IMR-90 (cell line): ENCODE results near the gene TRPM7. TPM values are rescaled to one million over a fixed set of nuclear protein-coding genes. Genes with fewer than 3 reads are reported as not detected.

Experiments used
- ATAC-seq: fragments of 200-7000 bp; cut with Tn5 transposase; 2 replicates; pipeline ENCODE4 v1.9.1; 2020; ENCODE audit warnings: low read depth, mild to moderate bottlenecking, moderate library complexity
- BruUV-seq: library from RNA; stranded (reverse); fragments of 400-500 nt; replicated peaks from 2 replicates; lab custom pipeline; 2021; lab: Mats Ljungman, UMichigan
- CTCF ChIA-PET: fragments of 300-600 bp; formaldehyde crosslinking; extraction: SDS; loops from one replicate; lab custom pipeline; 2021; ENCODE audit warnings: antibody characterized with exemption; lab: Yijun Ruan, JAX
- POLR2A ChIA-PET: fragments of 300-600 bp; sonication (Branson Sonifier 250); formaldehyde crosslinking; loops from one replicate; lab custom pipeline; 2022; ENCODE audit warnings: antibody characterized with exemption; ENCODE audit not compliant: unreplicated experiment; lab: Charles Lee
- DNase-seq: peaks from one replicate; pipeline ENCODE4 v3.0.0; 2013
- H2AFZ ChIP-seq: replicated peaks from 2 replicates; pipeline ENCODE3; 2013; ENCODE audit warnings: low read length, mild to moderate bottlenecking; ENCODE audit not compliant: poor library complexity
- H2AK5ac ChIP-seq: 2 replicates; pipeline ENCODE4 v1.6.1; 2013; ENCODE audit warnings: low read depth, low read length, inconsistent platforms
- H2AK9ac ChIP-seq: replicated peaks from 2 replicates; pipeline ENCODE3; 2013; ENCODE audit warnings: mild to moderate bottlenecking, low read depth, low read length, moderate library complexity; ENCODE audit not compliant: poor library complexity
- H2BK120ac ChIP-seq: 2 replicates; pipeline ENCODE4 v1.6.1; 2013; ENCODE audit warnings: low read depth, low read length, inconsistent platforms
- H2BK15ac ChIP-seq: 3 replicates; pipeline ENCODE4 v1.6.1; 2013; ENCODE audit warnings: low read depth, low read length, inconsistent platforms
- H2BK20ac ChIP-seq: 2 replicates; pipeline ENCODE4 v1.6.1; 2013; ENCODE audit warnings: low read depth, mild to moderate bottlenecking, inconsistent platforms, low read length, moderate library complexity
- H2BK5ac ChIP-seq: 2 replicates; pipeline ENCODE4 v1.6.1; 2013; ENCODE audit warnings: mild to moderate bottlenecking, low read depth, low read length, inconsistent platforms; ENCODE audit not compliant: poor library complexity, severe bottlenecking
- H3K14ac ChIP-seq: replicated peaks from 2 replicates; pipeline ENCODE4 v1.6.1; 2013; ENCODE audit warnings: low read depth, low read length, inconsistent platforms
- H3K18ac ChIP-seq: 2 replicates; pipeline ENCODE4 v1.6.1; 2013; ENCODE audit warnings: low read depth, low read length, control low read depth
- H3K23ac ChIP-seq: 2 replicates; pipeline ENCODE4 v1.6.1; 2013; ENCODE audit warnings: low read depth, low read length, inconsistent platforms
- H3K27ac ChIP-seq: 2 replicates; pipeline ENCODE4 v1.5.1; 2013; ENCODE audit warnings: mild to moderate bottlenecking, control low read depth, low read length; ENCODE audit not compliant: insufficient read depth
- H3K27me3 ChIP-seq: 2 replicates; pipeline ENCODE4 v1.6.1; 2013; ENCODE audit warnings: low read length; ENCODE audit not compliant: control insufficient read depth, insufficient read depth
- H3K36me3 ChIP-seq: 2 replicates; pipeline ENCODE4 v1.6.1; 2013; ENCODE audit warnings: low read length, mixed read lengths; ENCODE audit not compliant: control insufficient read depth, insufficient read depth
- H3K4ac ChIP-seq: 2 replicates; pipeline ENCODE4 v1.6.1; 2013; ENCODE audit warnings: low read depth, low read length, inconsistent platforms
- H3K4me1 ChIP-seq: 2 replicates; pipeline ENCODE4 v1.6.1; 2013; ENCODE audit warnings: low read length, mixed read lengths; ENCODE audit not compliant: control insufficient read depth, insufficient read depth
- H3K4me2 ChIP-seq: 2 replicates; pipeline ENCODE4 v1.6.1; 2013; ENCODE audit warnings: low read depth, mild to moderate bottlenecking, control low read depth, low read length, moderate library complexity
- H3K4me3 ChIP-seq: 2 replicates; pipeline ENCODE4 v1.5.1; 2013; ENCODE audit warnings: low read depth, mild to moderate bottlenecking, control low read depth, low read length, moderate library complexity; ENCODE audit not compliant: insufficient read depth
- H3K56ac ChIP-seq: 2 replicates; pipeline ENCODE4 v1.6.1; 2013; ENCODE audit warnings: low read length, inconsistent platforms; ENCODE audit not compliant: insufficient read depth; ENCODE audit errors: extremely low read depth
- H3K79me1 ChIP-seq, 2 experiments: 2 replicates each; pipeline ENCODE4 v1.6.1; 2013; ENCODE audit warnings: low read length in 2 of 2, inconsistent platforms in 1 of 2, low read depth in 1 of 2
- H3K9ac ChIP-seq: 2 replicates; pipeline ENCODE4 v1.6.1; 2013; ENCODE audit warnings: low read depth, low read length, control low read depth
- H3K9me1 ChIP-seq: 2 replicates; pipeline ENCODE4 v1.6.1; 2013; ENCODE audit warnings: low read length, inconsistent platforms; ENCODE audit not compliant: insufficient read depth
- H3K9me3 ChIP-seq: 2 replicates; pipeline ENCODE4 v1.6.1; 2013; ENCODE audit warnings: low read length; ENCODE audit not compliant: control insufficient read depth, insufficient read depth
- H4K20me1 ChIP-seq: 2 replicates; pipeline ENCODE4 v1.6.1; 2013; ENCODE audit warnings: low read length, inconsistent platforms; ENCODE audit not compliant: insufficient read depth
- H4K5ac ChIP-seq: 2 replicates; pipeline ENCODE4 v1.6.1; 2013; ENCODE audit warnings: mild to moderate bottlenecking, low read depth, low read length, control low read depth
- H4K8ac ChIP-seq, 2 experiments: 2 replicates each; pipeline ENCODE4 v1.6.1; 2013; ENCODE audit warnings: low read depth in 2 of 2, low read length in 2 of 2, control low read depth in 1 of 2, inconsistent platforms in 1 of 2
- H4K91ac ChIP-seq: 2 replicates; pipeline ENCODE4 v1.6.1; 2013; ENCODE audit warnings: low read depth, low read length, inconsistent platforms; ENCODE audit not compliant: insufficient read depth
- MAZ ChIP-seq: IDR thresholded peaks from 2 replicates; pipeline ENCODE4 v1.6.1; 2012; ENCODE audit warnings: low read depth, mild to moderate bottlenecking, low read length, improper control_type of control experiment, moderate library complexity, borderline replicate concordance
- POLR2A ChIP-seq: IDR thresholded peaks from 2 replicates; pipeline ENCODE4 v1.6.1; 2012; ENCODE audit warnings: mild to moderate bottlenecking, low read depth, low read length
- WGBS, 2 experiments: methylation state at CpG; one replicate each; pipeline versions ENCODE4 v1.1.5 to v1.1.7; 2013; ENCODE audit warnings: missing lambda C conversion rate in 2 of 2; ENCODE audit not compliant: insufficient read length in 1 of 2; ENCODE audit errors: extremely low coverage in 2 of 2; 5-methylcytosine and 5-hydroxymethylcytosine counted together
- dilution Hi-C: fragments of 300-500 bp; cut with HindIII; formaldehyde crosslinking; loops from one replicate; pipeline ENCODE4 v1.14.3; 2018; ENCODE audit warnings: low sequenced_read_pairs; ENCODE audit not compliant: unreplicated experiment
- in situ Hi-C: fragments of 300-500 bp; cut with MboI; formaldehyde crosslinking; loops from 3 replicates; pipeline ENCODE4 v1.14.3; 2019; ENCODE audit warnings: low sequenced_read_pairs, inconsistent platforms, mixed read lengths
- intact Hi-C: fragments of 100-400 bp; cut with micrococcal nuclease; formaldehyde crosslinking; loops from 2 replicates; pipeline ENCODE4 v1.10.0; 2022
- polyA plus RNA-seq, 3 experiments: library from polyadenylated mRNA; depleted of rRNA; stranded (reverse); fragments of >200 nt; gene quantifications; 2 replicates each; pipeline ENCODE4 v1.2.3, GENCODE V29; 2012; ENCODE audit warnings: low replicate concordance in 1 of 3
- total RNA-seq: library from RNA; depleted of rRNA; stranded (reverse); fragments of >200 nt; gene quantifications from 2 replicates; pipeline ENCODE4 v1.2.3, GENCODE V29; 2012

The TRPM7 gene
- total and polyA plus RNA-seq, 2 of the 4 experiments (the other 2 are of a cell fraction): 10.6 to 27.8 TPM

DNA sequence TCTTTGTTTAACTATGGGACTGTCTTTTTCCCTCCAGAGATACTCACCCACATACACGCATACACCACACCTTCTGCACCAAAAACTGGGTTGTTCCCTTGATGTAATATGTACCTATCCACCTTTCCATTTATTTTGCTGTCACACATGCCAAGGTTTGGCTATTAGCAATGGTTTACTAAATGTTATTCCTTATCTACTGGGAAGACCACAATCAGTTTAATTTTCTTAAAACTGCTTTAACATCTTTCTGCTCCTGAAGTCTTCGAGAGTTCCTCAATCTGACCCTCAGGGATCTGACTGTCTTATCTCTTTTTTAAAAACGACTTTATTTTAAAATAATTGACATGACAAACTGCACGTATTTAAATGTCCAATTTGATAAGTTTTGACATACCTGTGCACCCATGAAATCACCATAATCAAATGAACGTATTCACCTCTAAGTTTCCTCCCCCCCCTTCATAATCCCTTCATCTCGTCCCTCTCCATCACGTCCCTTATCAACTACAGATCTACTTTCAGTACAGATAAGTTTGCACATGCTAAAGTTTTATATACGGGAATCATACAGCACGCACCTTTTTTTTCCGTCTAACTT, 805 bp upstream of the TRPM7 start:
- H3K4ac ChIP-seq: peak overlapping the region; percentile 99; the same call in 1 of the 2 replicates
- H4K8ac ChIP-seq: peak overlapping the region; percentile 96 to 100
- TF ChIP-seq POLR2A (no peak), MAZ (no peak)
- dilution Hi-C loops: no loop called here
- ChIA-PET CTCF (no interaction called here), POLR2A (no interaction called here)
- H2BK120ac ChIP-seq: peak overlapping the region; percentile 91
- no peaks in the 10 kb centered on the region for H3K27me3 ChIP-seq
- peak overlapping the region; percentile 79; the same call in 1 of the 2 replicates for H2AK5ac ChIP-seq
- no peaks in the 10 kb centered on the region; the same call in 1 of the 2 replicates for H3K9me1 ChIP-seq
- H2BK5ac ChIP-seq: peak overlapping the region; percentile 87
- H3K4me2 ChIP-seq: peak overlapping the region; percentile 81
- peak overlapping the region; percentile 98 for H3K23ac ChIP-seq
- H3K18ac ChIP-seq: peak overlapping the region; percentile 97; the same call in 1 of the 2 replicates
- H3K56ac ChIP-seq: peak overlapping the region; percentile 98
- in situ Hi-C loops: no loop called here
- H3K36me3 ChIP-seq: 0 out of 2 replicates have a peak, but pooled peaks cover 2% of the 10 kb centered on the region
- H4K91ac ChIP-seq: peak overlapping the region; percentile 96
- H3K27ac ChIP-seq: peak overlapping the region; percentile 93
- peaks cover 3% of the 10 kb centered on the region; the same call in 1 of the 2 replicates for H3K4me1 ChIP-seq
- no peak overlapping the region; the same call in none of the 2 replicates for H2BK20ac ChIP-seq
- H2AK9ac ChIP-seq: peak overlapping the region; percentile 84
- H3K4me3 ChIP-seq: peak overlapping the region; percentile 96
- no peaks in the 10 kb centered on the region for H3K9me3 ChIP-seq
- 77 to 100% methylated on average over 2 to 5 of the region's 10 CpGs for WGBS, 2 experiments
- peak overlapping the region; percentile 94 for H4K5ac ChIP-seq
- intact Hi-C loops: loop anchor here (2.0 kb wide), 1 partner anchor 77 kb away; the partner anchor contains the start of gene SPPL2A
- ATAC-seq (no peak), DNase-seq (no peak)
- TSS peak; percentile 61 for BruUV-seq
- peak overlapping the region; percentile 97 for H2AFZ ChIP-seq
- H3K14ac ChIP-seq: peak overlapping the region; percentile 100
- H2BK15ac ChIP-seq: peak overlapping the region; percentile 83; the same call in 1 of the 3 replicates
- peaks cover 20% of the 10 kb centered on the region for H4K20me1 ChIP-seq
- H3K79me1 ChIP-seq: peaks cover 4 to 45% of the 10 kb centered on the region in 2 experiments
- peak overlapping the region; percentile 93 for H3K9ac ChIP-seq
